K562 (cell line): ENCODE data around the gene VARS1. TPM values are rescaled to one million over a fixed set of nuclear protein-coding genes. Genes with fewer than 3 reads are reported as not detected.

Experiments
- FOXP1 ChIP-seq: sonication (generic); formaldehyde crosslinking; IDR thresholded peaks from 2 replicates; pipeline ENCODE4 v1.8.0; 2022; ENCODE audit warnings: mild to moderate bottlenecking, missing genetic modification reagents
- HNRNPUL1 ChIP-seq: fragments of 200-400 bp; formaldehyde crosslinking; IDR thresholded peaks from 2 replicates; pipeline ENCODE4 v1.6.1; 2017; ENCODE audit warnings: low read length
- POLR2H ChIP-seq: IDR thresholded peaks from 2 replicates; pipeline ENCODE4 v1.6.1; 2016; ENCODE audit warnings: missing genetic modification characterization, low read depth, mild to moderate bottlenecking, control low read depth, missing compliant biosample characterization, moderate library complexity
- RAD21 ChIP-seq, 2 experiments: fragments of 250-450 bp in 1 of 2; fragments of 450-650 bp in 1 of 2; sonication (Bioruptor Pico) in 1 of 2; formaldehyde crosslinking in 1 of 2; IDR thresholded peaks in 1 of 2; conservative IDR thresholded peaks in 1 of 2; 2 replicates each; pipeline versions ENCODE4 v1.4.0 to v1.8.0; 2020 to 2022; ENCODE audit warnings: mild to moderate bottlenecking in 2 of 2, moderate library complexity in 1 of 2
- RBM34 ChIP-seq: fragments of 200-400 bp; formaldehyde crosslinking; IDR thresholded peaks from 2 replicates; pipeline ENCODE4 v1.6.1; 2018; ENCODE audit warnings: low read length, borderline replicate concordance; ENCODE audit not compliant: insufficient read depth
- RBM39 ChIP-seq: fragments of 200-400 bp; formaldehyde crosslinking; optimal IDR thresholded peaks from 2 replicates; pipeline ENCODE3; 2018; ENCODE audit warnings: low read depth, low read length
- SMAD3 ChIP-seq: fragments of 450-650 bp; formaldehyde crosslinking; conservative IDR thresholded peaks from 2 replicates; pipeline ENCODE4 v1.4.0; 2020; ENCODE audit warnings: mild to moderate bottlenecking
- SMARCA5 ChIP-seq: fragments of 450-650 bp; IDR thresholded peaks from 2 replicates; pipeline ENCODE4 v1.6.1; 2016
- TAF7 ChIP-seq: fragments of 450-650 bp; IDR thresholded peaks from 2 replicates; pipeline ENCODE4 v1.6.1; 2016; ENCODE audit warnings: missing genetic modification characterization, missing compliant biosample characterization
- XRCC5 ChIP-seq: fragments of 200-400 bp; formaldehyde crosslinking; IDR thresholded peaks from 2 replicates; pipeline ENCODE4 v1.6.1; 2017; ENCODE audit warnings: low read depth, mild to moderate bottlenecking, low read length
- YY1 ChIP-seq, 3 experiments: IDR thresholded peaks; 2 replicates each; pipeline ENCODE4 v1.6.1; 2011; ENCODE audit warnings: low read length in 2 of 3, mild to moderate bottlenecking in 2 of 3, moderate library complexity in 2 of 3, borderline replicate concordance in 1 of 3, control low read depth in 1 of 3, low read depth in 1 of 3; ENCODE audit not compliant: insufficient read depth in 3 of 3, insufficient replicate concordance in 2 of 3, control insufficient read depth in 1 of 3, insufficient read length in 1 of 3; ENCODE audit errors: extremely low read depth in 1 of 3
- ZFP30 ChIP-seq: fragments of 250-450 bp; sonication (Bioruptor Pico); IDR thresholded peaks from 2 replicates; pipeline ENCODE4 v1.8.0; 2022; ENCODE audit warnings: moderate library complexity, mild to moderate bottlenecking, inconsistent platforms, borderline replicate concordance
- ZNF124 ChIP-seq: sonication (generic); formaldehyde crosslinking; IDR thresholded peaks from 2 replicates; pipeline ENCODE4 v1.8.1; 2022; ENCODE audit warnings: missing genetic modification reagents
- ZNF253 ChIP-seq: fragments of 250-450 bp; sonication (Bioruptor Pico); conservative IDR thresholded peaks from 2 replicates; pipeline ENCODE4 v1.6.1; 2021; ENCODE audit warnings: mild to moderate bottlenecking
- polyA plus RNA-seq, 8 experiments: library from polyadenylated mRNA; depleted of rRNA in 4 of 8; stranded (reverse) in 5 of 8; unstranded in 3 of 8; fragments of >200 nt; fragmentation: Nextera tagmentation in 2 of 8; fragmentation: Illumina TruSeq in 1 of 8; extraction: Ambion mirVana in 2 of 8; extraction: Trizol in 1 of 8; gene quantifications; 2 replicates each; pipeline versions ENCODE4 v1.2.1 to v1.2.3, GENCODE V29; 2011 to 2014; ENCODE audit warnings: inconsistent platforms in 1 of 8, missing spikeins in 1 of 8
- total RNA-seq, 7 experiments: library from RNA; depleted of rRNA in 6 of 7; stranded (reverse); fragments of >200 nt in 6 of 7; fragmentation: Illumina TruSeq in 2 of 7; extraction: Trizol in 2 of 7; gene quantifications; 2 replicates each; pipeline versions ENCODE4 v1.2.1 to v1.2.3, GENCODE V29; 2011 to 2021; ENCODE audit warnings: low replicate concordance in 1 of 7
- TF ChIP-seq, protein P1 (sequence below): fragments of 200-800 bp; sonication (Bioruptor generic); IDR thresholded peaks from 2 replicates; pipeline ENCODE4 v1.6.1; 2017; ENCODE audit warnings: missing genetic modification characterization, missing compliant biosample characterization
- TF ChIP-seq, protein P2 (sequence below): sonication (generic); formaldehyde crosslinking; IDR thresholded peaks from 2 replicates; pipeline ENCODE4 v1.4.0; 2020; ENCODE audit warnings: mild to moderate bottlenecking, missing genetic modification reagents
- TF ChIP-seq, protein P3 (sequence below): fragments of 450-650 bp; IDR thresholded peaks from 2 replicates; pipeline ENCODE4 v1.6.1; 2016; ENCODE audit warnings: antibody characterized with exemption
- TF ChIP-seq, protein P4 (sequence below): fragments of 450-650 bp; IDR thresholded peaks from 2 replicates; pipeline ENCODE4 v1.6.1; 2014; ENCODE audit warnings: low read depth, mild to moderate bottlenecking, moderate library complexity, borderline replicate concordance
- TF ChIP-seq, protein P5 (sequence below): sonication (generic); formaldehyde crosslinking; IDR thresholded peaks from 2 replicates; pipeline ENCODE4 v1.8.0; 2022; ENCODE audit warnings: mild to moderate bottlenecking, missing genetic modification reagents

VARS1 gene
- total and polyA plus RNA-seq, 9 of the 15 experiments (the other 6 are each of a cell fraction or from before 2014, with no cell fraction given): 2.9 to 488 (median 130) TPM

DNA sequence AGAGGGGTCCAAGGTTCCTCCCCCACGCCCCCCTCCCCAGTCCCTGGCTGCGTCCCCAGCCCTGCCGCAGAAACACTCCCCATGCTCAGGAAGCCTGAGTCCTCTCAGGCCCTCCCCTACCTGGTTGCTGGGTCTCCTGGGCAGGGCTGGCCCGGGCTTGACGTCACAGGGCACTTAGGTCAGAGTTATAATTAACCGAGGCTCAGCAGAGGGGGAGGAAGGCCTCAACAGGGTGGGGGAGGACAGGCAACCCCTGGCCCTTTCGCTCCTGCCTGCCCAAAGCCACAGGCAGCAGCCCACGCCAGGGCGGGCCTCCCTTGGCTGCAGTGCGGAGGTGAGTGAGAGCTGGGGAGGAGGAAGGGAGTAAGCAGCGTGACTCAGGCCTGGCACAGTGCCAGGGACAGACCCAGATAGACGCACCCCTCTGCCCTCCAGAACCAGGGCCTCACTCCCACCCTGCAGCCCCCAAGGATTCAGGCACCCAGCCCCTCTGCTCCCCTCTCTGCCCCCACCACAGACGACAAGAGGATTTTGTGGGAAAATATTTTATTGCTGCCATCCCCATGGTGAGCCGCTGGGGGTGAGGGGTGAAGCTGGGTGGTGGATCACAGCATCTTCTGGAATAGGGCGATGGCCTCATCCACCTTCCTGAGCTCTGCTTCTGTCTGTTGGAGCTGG is 18.4 kb downstream of the VARS1 start, which contains the start of gene VWA7 (continued):
- TF ChIP-seq ZNF253 (no peak), RAD21 (CRISPR knock-in tag; conservative IDR thresholded peaks at IDR 0.05 in 1 of 2, IDR thresholded peaks at IDR 0.05 in 1 of 2) (peak; percentile 46 to 80), SMAD3 (peak; percentile 69; the same call in 1 of the 2 replicates), RBM34 (no peak), ZNF124 (CRISPR knock-in tag) (no peak), TAF7 (tag) (0 out of 2 replicates have a peak, but pooled peaks have one; percentile 18), HNRNPUL1 (no peak), FOXP1 (CRISPR knock-in tag) (0 out of 2 replicates have a peak, but pooled peaks have one; percentile 89), POLR2H (tag) (no peak), RBM39 (peak; percentile 0), XRCC5 (peak; percentile 99), YY1 (IDR thresholded peaks at IDR 0.05; ENCODE audit: borderline replicate concordance in 1 of 3, control insufficient read depth in 1 of 3, extremely low read depth in 1 of 3, insufficient read depth in 3 of 3, insufficient read length in 1 of 3, insufficient replicate concordance in 2 of 3, low read depth in 1 of 3, low read length in 2 of 3) (peak in 1 of 3 experiments; percentile 68), ZFP30 (CRISPR knock-in tag) (no peak), SMARCA5 (0 out of 2 replicates have a peak, but pooled peaks have one; percentile 18)
- TF ChIP-seq, protein P1, sequence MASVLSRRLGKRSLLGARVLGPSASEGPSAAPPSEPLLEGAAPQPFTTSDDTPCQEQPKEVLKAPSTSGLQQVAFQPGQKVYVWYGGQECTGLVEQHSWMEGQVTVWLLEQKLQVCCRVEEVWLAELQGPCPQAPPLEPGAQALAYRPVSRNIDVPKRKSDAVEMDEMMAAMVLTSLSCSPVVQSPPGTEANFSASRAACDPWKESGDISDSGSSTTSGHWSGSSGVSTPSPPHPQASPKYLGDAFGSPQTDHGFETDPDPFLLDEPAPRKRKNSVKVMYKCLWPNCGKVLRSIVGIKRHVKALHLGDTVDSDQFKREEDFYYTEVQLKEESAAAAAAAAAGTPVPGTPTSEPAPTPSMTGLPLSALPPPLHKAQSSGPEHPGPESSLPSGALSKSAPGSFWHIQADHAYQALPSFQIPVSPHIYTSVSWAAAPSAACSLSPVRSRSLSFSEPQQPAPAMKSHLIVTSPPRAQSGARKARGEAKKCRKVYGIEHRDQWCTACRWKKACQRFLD (CRISPR knock-in tag): peak; percentile 93
- TF ChIP-seq, protein P2, sequence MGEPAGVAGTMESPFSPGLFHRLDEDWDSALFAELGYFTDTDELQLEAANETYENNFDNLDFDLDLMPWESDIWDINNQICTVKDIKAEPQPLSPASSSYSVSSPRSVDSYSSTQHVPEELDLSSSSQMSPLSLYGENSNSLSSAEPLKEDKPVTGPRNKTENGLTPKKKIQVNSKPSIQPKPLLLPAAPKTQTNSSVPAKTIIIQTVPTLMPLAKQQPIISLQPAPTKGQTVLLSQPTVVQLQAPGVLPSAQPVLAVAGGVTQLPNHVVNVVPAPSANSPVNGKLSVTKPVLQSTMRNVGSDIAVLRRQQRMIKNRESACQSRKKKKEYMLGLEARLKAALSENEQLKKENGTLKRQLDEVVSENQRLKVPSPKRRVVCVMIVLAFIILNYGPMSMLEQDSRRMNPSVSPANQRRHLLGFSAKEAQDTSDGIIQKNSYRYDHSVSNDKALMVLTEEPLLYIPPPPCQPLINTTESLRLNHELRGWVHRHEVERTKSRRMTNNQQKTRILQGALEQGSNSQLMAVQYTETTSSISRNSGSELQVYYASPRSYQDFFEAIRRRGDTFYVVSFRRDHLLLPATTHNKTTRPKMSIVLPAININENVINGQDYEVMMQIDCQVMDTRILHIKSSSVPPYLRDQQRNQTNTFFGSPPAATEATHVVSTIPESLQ (CRISPR knock-in tag): peak; percentile 70; the same call in 1 of the 2 replicates
- TF ChIP-seq, protein P3, sequence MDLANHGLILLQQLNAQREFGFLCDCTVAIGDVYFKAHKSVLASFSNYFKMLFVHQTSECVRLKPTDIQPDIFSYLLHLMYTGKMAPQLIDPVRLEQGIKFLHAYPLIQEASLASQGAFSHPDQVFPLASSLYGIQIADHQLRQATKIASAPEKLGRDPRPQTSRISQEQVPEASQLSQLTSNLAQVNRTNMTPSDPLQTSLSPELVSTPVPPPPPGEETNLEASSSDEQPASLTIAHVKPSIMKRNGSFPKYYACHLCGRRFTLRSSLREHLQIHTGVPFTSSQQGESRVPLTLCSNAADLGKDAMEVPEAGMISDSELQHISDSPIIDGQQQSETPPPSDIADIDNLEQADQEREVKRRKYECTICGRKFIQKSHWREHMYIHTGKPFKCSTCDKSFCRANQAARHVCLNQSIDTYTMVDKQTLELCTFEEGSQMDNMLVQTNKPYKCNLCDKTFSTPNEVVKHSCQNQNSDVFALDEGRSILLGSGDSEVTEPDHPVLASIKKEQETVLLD: peak; percentile 94
- TF ChIP-seq, protein P4, sequence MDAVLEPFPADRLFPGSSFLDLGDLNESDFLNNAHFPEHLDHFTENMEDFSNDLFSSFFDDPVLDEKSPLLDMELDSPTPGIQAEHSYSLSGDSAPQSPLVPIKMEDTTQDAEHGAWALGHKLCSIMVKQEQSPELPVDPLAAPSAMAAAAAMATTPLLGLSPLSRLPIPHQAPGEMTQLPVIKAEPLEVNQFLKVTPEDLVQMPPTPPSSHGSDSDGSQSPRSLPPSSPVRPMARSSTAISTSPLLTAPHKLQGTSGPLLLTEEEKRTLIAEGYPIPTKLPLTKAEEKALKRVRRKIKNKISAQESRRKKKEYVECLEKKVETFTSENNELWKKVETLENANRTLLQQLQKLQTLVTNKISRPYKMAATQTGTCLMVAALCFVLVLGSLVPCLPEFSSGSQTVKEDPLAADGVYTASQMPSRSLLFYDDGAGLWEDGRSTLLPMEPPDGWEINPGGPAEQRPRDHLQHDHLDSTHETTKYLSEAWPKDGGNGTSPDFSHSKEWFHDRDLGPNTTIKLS: peak; percentile 56; the same call in 1 of the 2 replicates
- TF ChIP-seq, protein P5, sequence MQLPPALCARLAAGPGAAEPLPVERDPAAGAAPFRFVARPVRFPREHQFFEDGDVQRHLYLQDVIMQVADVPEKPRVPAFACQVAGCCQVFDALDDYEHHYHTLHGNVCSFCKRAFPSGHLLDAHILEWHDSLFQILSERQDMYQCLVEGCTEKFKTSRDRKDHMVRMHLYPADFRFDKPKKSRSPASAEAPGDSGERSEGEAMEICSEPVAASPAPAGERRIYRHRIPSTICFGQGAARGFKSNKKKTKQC: peak; percentile 93
